ENCODE results near the gene VAMP1. TPM values are rescaled to one million over a fixed set of nuclear protein-coding genes. Genes with fewer than 3 reads are reported as not detected.
A peak's percentile ranks its signal among the peaks of the same experiment; 100 is the strongest.

Gene VAMP1
- total RNA-seq, 1 experiment from 2014 or later: 9.1 TPM

DNA sequence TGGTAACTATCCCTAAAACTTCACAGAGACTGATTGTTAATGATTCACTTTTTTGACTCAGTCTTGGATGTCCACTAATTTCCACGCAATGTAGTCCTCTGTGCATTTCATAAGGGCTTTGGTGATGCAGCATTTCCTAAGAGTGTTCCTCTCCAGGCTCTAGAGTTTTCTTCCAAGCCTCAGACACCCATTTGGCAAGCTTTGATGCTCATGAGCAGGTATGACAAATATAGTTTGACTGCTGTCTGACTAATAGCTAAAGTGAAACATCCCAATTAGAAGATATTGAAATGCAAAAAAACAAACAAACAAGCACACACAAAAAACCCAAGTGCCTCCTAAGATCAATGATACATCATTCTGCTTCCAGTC is 1.5 kb upstream of the VAMP1 start:
- no peaks in the 10 kb centered on the region for H3K9me2 ChIP-seq (ENCODE audit: insufficient read depth)
- intact Hi-C loops (cut with micrococcal nuclease; ENCODE audit: unreplicated experiment): loop anchor here (1.0 to 2.0 kb wide), 2 partner anchors 21 to 255 kb away; partner anchors contain the start of gene MRPL51
- POLR2A ChIA-PET (ENCODE audit: unreplicated experiment): no interaction called here
- no TSS peak for BruUV-seq (replicated peaks)
- no peak overlapping the region for H3K4me3 ChIP-seq
- TF ChIP-seq EZH2 (IDR thresholded peaks at IDR 0.05; ENCODE audit: low read depth): no peak
- TF ChIP-seq, protein P1, sequence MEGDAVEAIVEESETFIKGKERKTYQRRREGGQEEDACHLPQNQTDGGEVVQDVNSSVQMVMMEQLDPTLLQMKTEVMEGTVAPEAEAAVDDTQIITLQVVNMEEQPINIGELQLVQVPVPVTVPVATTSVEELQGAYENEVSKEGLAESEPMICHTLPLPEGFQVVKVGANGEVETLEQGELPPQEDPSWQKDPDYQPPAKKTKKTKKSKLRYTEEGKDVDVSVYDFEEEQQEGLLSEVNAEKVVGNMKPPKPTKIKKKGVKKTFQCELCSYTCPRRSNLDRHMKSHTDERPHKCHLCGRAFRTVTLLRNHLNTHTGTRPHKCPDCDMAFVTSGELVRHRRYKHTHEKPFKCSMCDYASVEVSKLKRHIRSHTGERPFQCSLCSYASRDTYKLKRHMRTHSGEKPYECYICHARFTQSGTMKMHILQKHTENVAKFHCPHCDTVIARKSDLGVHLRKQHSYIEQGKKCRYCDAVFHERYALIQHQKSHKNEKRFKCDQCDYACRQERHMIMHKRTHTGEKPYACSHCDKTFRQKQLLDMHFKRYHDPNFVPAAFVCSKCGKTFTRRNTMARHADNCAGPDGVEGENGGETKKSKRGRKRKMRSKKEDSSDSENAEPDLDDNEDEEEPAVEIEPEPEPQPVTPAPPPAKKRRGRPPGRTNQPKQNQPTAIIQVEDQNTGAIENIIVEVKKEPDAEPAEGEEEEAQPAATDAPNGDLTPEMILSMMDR (conservative IDR thresholded peaks at IDR 0.05): no peak
- H2AFZ ChIP-seq: no peak overlapping the region
- no peak overlapping the region for H3K27ac ChIP-seq
- H3K9me3 ChIP-seq (ENCODE audit: insufficient read depth, low read depth): no peaks in the 10 kb centered on the region
- H3F3A ChIP-seq (ENCODE audit: insufficient read depth, low read depth): peaks cover 12% of the 10 kb centered on the region
- CTCF ChIA-PET: no interaction called here
- H4K20me1 ChIP-seq (ENCODE audit: insufficient read depth): no peaks in the 10 kb centered on the region
- DNase-seq: no peak
- H3K27me3 ChIP-seq (ENCODE audit: insufficient read depth, low read depth): 0 out of 2 replicates have a peak, but pooled peaks cover 6% of the 10 kb centered on the region
- H3K4me2 ChIP-seq: no peak overlapping the region
- H3K36me3 ChIP-seq (ENCODE audit: low read depth): no peaks in the 10 kb centered on the region
- no peaks in the 10 kb centered on the region; the same call in 1 of the 2 replicates for H3K79me2 ChIP-seq (ENCODE audit: low read depth)
- H3K4me1 ChIP-seq (replicated peaks; ENCODE audit: insufficient read depth): peaks cover 15% of the 10 kb centered on the region

DNA sequence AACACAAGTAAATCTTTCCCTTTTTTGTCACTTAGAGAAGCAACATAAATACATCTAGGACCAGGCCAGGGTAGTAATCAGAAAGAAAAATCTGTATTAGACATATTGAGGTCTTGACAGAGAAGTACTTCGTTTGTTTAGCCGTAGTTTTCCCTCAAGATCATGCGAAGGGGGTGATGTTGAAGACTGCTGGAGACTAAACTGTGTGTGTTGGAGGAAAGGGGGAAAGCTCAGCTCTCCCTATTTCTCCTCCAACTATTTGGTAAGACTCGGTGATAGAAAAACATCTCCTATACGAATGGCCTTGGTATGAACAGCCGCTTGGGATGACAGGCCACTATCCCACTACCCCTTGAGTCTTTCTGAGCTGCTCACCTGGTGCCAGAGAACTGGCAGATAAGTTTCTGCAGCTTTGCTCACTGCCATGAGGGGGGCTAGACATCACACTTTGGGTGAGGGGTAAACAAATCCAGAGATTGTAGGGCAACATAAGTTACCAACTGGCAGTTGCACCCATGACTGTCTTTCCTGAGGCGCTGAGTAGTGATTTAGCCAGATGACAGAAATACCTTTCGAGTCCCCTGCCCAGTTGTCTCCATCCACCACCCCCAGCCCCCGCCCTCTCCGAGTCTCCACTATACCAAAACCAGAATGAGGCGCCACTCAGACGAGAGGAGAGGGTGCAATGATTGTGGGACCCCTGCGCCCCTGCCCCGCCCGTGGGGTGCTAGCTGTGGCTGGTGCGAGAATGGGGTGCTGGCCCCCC is 685 bp downstream of the VAMP1 start:
- BruUV-seq (replicated peaks): TSS peak; percentile 43

DNA sequence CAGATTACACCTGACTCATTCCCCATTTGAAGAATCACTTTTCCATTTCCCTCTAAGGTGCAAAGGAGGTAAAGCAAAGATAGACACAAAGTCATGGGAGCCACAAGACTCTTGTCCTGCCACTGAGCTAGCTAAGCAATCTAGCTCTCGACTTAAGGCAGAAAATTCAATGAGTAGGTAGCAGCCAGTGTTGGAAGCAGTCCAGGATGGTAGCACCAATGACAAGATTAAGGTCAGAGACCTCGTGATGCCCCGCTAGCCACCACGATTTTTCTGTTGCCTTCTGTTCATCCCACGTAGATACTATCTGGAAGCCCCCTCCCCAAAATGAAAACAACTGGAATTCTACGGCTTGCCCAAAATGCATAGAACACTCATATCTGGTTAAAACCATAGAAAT is 1.4 kb downstream of the VAMP1 start:
- Histone ChIP-seq H3K4me3 (0 out of 2 replicates have a peak overlapping the region, but pooled peaks have one; percentile 76), H2AFZ (no peak overlapping the region), H3F3A (ENCODE audit: insufficient read depth, low read depth) (peaks cover 12% of the 10 kb centered on the region), H3K9me2 (ENCODE audit: insufficient read depth) (no peaks in the 10 kb centered on the region), H3K4me1 (replicated peaks; ENCODE audit: insufficient read depth) (peaks cover 15% of the 10 kb centered on the region), H3K9me3 (ENCODE audit: insufficient read depth, low read depth) (no peaks in the 10 kb centered on the region), H4K20me1 (ENCODE audit: insufficient read depth) (no peaks in the 10 kb centered on the region), H3K27me3 (ENCODE audit: insufficient read depth, low read depth) (0 out of 2 replicates have a peak, but pooled peaks cover 3% of the 10 kb centered on the region), H3K27ac (no peak overlapping the region), H3K4me2 (peak overlapping the region; percentile 96), H3K79me2 (ENCODE audit: low read depth) (no peaks in the 10 kb centered on the region; the same call in 1 of the 2 replicates), H3K36me3 (ENCODE audit: low read depth) (no peaks in the 10 kb centered on the region)
- no peak for TF ChIP-seq EZH2 (IDR thresholded peaks at IDR 0.05; ENCODE audit: low read depth)
- TF ChIP-seq, protein P1 (conservative IDR thresholded peaks at IDR 0.05): no peak
- no peak for DNase-seq
- POLR2A ChIA-PET (ENCODE audit: unreplicated experiment): no interaction called here
- CTCF ChIA-PET: no interaction called here
- BruUV-seq (replicated peaks): no TSS peak
- intact Hi-C loops (cut with micrococcal nuclease; ENCODE audit: unreplicated experiment): loop anchor here (5.0 kb wide), 2 partner anchors 147 to 272 kb away; no protein-coding TSS in a partner anchor

More for the DNA sequence above, 685 bp downstream of the VAMP1 start:
- H3K9me3 ChIP-seq (ENCODE audit: insufficient read depth, low read depth): no peaks in the 10 kb centered on the region
- H3K4me3 ChIP-seq: peak overlapping the region; percentile 76
- intact Hi-C loops (cut with micrococcal nuclease; ENCODE audit: unreplicated experiment): loop anchor here (1.0 to 5.0 kb wide), 4 partner anchors 65 to 272 kb away; partner anchors contain the start of gene GAPDH
- no peaks in the 10 kb centered on the region for H4K20me1 ChIP-seq (ENCODE audit: insufficient read depth)
- TF ChIP-seq EZH2 (IDR thresholded peaks at IDR 0.05; ENCODE audit: low read depth): no peak
- TF ChIP-seq, protein P1 (conservative IDR thresholded peaks at IDR 0.05): no peak
- CTCF ChIA-PET: interaction anchor here (0.7 kb wide), 1 partner anchor 182 kb away, joined by 4 read pairs; no protein-coding TSS in a partner anchor
- peaks cover 15% of the 10 kb centered on the region for H3K4me1 ChIP-seq (replicated peaks; ENCODE audit: insufficient read depth)
- H3K4me2 ChIP-seq: peak overlapping the region; percentile 96
- no peaks in the 10 kb centered on the region for H3K9me2 ChIP-seq (ENCODE audit: insufficient read depth)
- peaks cover 12% of the 10 kb centered on the region for H3F3A ChIP-seq (ENCODE audit: insufficient read depth, low read depth)
- no peak overlapping the region for H3K27ac ChIP-seq
- DNase-seq: no peak
- H2AFZ ChIP-seq: peak overlapping the region; percentile 87
- no peaks in the 10 kb centered on the region; the same call in 1 of the 2 replicates for H3K79me2 ChIP-seq (ENCODE audit: low read depth)
- no peaks in the 10 kb centered on the region for H3K36me3 ChIP-seq (ENCODE audit: low read depth)
- 0 out of 2 replicates have a peak, but pooled peaks cover 6% of the 10 kb centered on the region for H3K27me3 ChIP-seq (ENCODE audit: insufficient read depth, low read depth)
- POLR2A ChIA-PET (ENCODE audit: unreplicated experiment): interaction anchor here (0.5 to 1.4 kb wide), 8 partner anchors 9 to 197 kb away, joined by 3 to 18 read pairs (median 3); partner anchors contain the start of gene MRPL51
